ENCODE results near the gene POU6F2. TPM values are rescaled to one million over a fixed set of nuclear protein-coding genes. Genes with fewer than 3 reads are reported as not detected.

POU6F2 gene
- total and polyA plus RNA-seq, 2 donors from 2014 or later, result 0.47 TPM; not detected in 1

DNA sequence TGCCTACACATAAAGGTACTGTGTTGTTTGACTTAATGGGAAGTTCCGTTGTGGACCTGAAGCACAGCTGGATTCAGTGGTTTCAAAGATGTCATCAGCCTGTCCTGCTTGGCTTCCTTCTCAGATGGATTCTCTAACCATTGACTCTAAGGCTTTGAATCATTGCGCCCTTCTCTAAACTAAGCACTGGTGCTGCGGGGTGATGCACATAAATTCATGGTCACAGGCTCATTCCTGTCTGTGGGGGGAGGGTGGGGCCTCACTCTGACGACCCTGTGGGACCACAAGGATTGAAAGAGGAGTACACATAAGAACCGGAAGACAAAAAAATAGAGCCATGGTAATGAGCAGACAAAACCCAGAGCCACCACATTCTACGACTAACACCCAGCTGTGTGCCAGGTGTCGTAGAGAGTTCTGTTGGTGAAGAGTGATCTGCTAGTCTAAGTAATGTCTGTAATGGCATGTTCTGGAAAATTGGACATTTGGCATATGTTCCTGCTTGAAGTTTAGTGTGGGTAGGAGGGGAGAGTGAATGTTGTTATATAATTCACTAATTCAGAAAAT is 491.2 kb downstream of the POU6F2 start:
- peak in 2 of 5 donors; percentile 21 to 28 for DNase-seq
- Histone ChIP-seq H3K4me3 (ENCODE audit: low read length in 3 of 3) (no peak overlapping the region), H3K27ac (ENCODE audit: low read depth in 2 of 2, low read length in 2 of 2) (no peak overlapping the region), H3K9me3 (ENCODE audit: control insufficient read depth in 2 of 3, insufficient read depth in 1 of 3, low read length in 3 of 3) (no peaks in the 10 kb centered on the region), H3K4me1 (ENCODE audit: control insufficient read depth in 2 of 3, insufficient read depth in 2 of 3, low read depth in 1 of 3, low read length in 3 of 3) (no peaks in the 10 kb centered on the region), H3K36me3 (ENCODE audit: control insufficient read depth in 2 of 3, insufficient read depth in 3 of 3, low read length in 3 of 3) (no peaks in the 10 kb centered on the region), H3K27me3 (ENCODE audit: control insufficient read depth, insufficient read depth, low read length) (no peaks in the 10 kb centered on the region), H3K9ac (ENCODE audit: low read length in 3 of 3) (no peak overlapping the region)
- intact Hi-C loops (cut with DNase I), result no loop called here
- TF ChIP-seq, protein P1, sequence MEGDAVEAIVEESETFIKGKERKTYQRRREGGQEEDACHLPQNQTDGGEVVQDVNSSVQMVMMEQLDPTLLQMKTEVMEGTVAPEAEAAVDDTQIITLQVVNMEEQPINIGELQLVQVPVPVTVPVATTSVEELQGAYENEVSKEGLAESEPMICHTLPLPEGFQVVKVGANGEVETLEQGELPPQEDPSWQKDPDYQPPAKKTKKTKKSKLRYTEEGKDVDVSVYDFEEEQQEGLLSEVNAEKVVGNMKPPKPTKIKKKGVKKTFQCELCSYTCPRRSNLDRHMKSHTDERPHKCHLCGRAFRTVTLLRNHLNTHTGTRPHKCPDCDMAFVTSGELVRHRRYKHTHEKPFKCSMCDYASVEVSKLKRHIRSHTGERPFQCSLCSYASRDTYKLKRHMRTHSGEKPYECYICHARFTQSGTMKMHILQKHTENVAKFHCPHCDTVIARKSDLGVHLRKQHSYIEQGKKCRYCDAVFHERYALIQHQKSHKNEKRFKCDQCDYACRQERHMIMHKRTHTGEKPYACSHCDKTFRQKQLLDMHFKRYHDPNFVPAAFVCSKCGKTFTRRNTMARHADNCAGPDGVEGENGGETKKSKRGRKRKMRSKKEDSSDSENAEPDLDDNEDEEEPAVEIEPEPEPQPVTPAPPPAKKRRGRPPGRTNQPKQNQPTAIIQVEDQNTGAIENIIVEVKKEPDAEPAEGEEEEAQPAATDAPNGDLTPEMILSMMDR (IDR thresholded peaks at IDR 0.05; ENCODE audit: borderline replicate concordance, extremely low read depth, insufficient read depth), result no peak
- no peak for FAIRE-seq

DNA sequence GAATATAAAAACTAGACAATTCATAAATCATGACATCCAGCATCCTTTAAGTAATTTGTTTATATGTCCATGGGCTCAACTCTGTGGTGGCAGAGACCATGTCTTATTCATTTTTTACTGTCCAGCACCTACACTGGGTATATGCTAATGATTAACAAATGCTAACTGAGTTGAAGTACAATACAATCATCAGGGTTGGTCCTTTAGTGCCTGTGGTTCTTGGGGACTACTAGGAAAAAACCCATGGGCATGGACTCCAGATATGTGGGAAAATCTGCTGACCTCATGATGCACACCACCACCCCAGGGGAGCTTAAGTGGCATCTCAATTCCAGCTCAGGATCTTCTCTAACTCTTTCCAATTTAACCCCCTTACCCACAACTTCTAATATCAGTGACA is 503.2 kb downstream of the POU6F2 start:
- FAIRE-seq (no peak), DNase-seq (no peak)
- H3K4me1 ChIP-seq (ENCODE audit: control insufficient read depth in 2 of 3, insufficient read depth in 2 of 3, low read depth in 1 of 3, low read length in 3 of 3), result no peaks in the 10 kb centered on the region
- no peaks in the 10 kb centered on the region for H3K9me3 ChIP-seq (ENCODE audit: control insufficient read depth in 2 of 3, insufficient read depth in 1 of 3, low read length in 3 of 3)
- no peak overlapping the region for H3K9ac ChIP-seq (ENCODE audit: low read length in 3 of 3)
- H3K27ac ChIP-seq (ENCODE audit: low read depth in 2 of 2, low read length in 2 of 2), result no peak overlapping the region
- no peaks in the 10 kb centered on the region for H3K27me3 ChIP-seq (ENCODE audit: control insufficient read depth, insufficient read depth, low read length)
- no peaks in the 10 kb centered on the region for H3K36me3 ChIP-seq (ENCODE audit: control insufficient read depth in 2 of 3, insufficient read depth in 3 of 3, low read length in 3 of 3)
- intact Hi-C loops (cut with DNase I), result no loop called here
- H3K4me3 ChIP-seq (ENCODE audit: low read length in 3 of 3), result no peak overlapping the region
- TF ChIP-seq, protein P1 (IDR thresholded peaks at IDR 0.05; ENCODE audit: borderline replicate concordance, extremely low read depth, insufficient read depth), result no peak

GRCh38 chr7:39488467-39489393 is 511.0 kb downstream of the POU6F2 start:
- Histone ChIP-seq H3K9me3 (ENCODE audit: control insufficient read depth in 2 of 3, insufficient read depth in 1 of 3, low read length in 3 of 3) (no peaks in the 10 kb centered on the region), H3K27me3 (ENCODE audit: control insufficient read depth, insufficient read depth, low read length) (no peaks in the 10 kb centered on the region), H3K36me3 (ENCODE audit: control insufficient read depth in 2 of 3, insufficient read depth in 3 of 3, low read length in 3 of 3) (no peaks in the 10 kb centered on the region), H3K9ac (ENCODE audit: low read length in 3 of 3) (no peak overlapping the region), H3K27ac (ENCODE audit: low read depth in 2 of 2, low read length in 2 of 2) (no peak overlapping the region), H3K4me1 (ENCODE audit: control insufficient read depth in 2 of 3, insufficient read depth in 2 of 3, low read depth in 1 of 3, low read length in 3 of 3) (no peaks in the 10 kb centered on the region), H3K4me3 (ENCODE audit: low read length in 3 of 3) (no peak overlapping the region)
- DNase-seq (no peak), FAIRE-seq (no peak)
- TF ChIP-seq, protein P1 (IDR thresholded peaks at IDR 0.05; ENCODE audit: borderline replicate concordance, extremely low read depth, insufficient read depth), result no peak
- intact Hi-C loops (cut with DNase I), result no loop called here

All from kidney (tissue), 14 donors.